CD4-positive, alpha-beta memory T cell (primary cell): ENCODE results near the gene RAB5A. TPM values are rescaled to one million over a fixed set of nuclear protein-coding genes. Genes with fewer than 3 reads are reported as not detected.
A peak's percentile ranks its signal among the peaks of the same experiment; 100 is the strongest.

ENCODE experiments used
- CTCF ChIA-PET: fragments of 350-600 bp; sonication (Branson Sonifier 250); formaldehyde crosslinking; loops from one replicate; lab custom pipeline; 2021; ENCODE audit warnings: inconsistent platforms; ENCODE audit not compliant: partially characterized antibody; lab: Charles Lee
- POLR2A ChIA-PET: fragments of 350-600 bp; sonication (Branson Sonifier 250); formaldehyde crosslinking; loops from one replicate; lab custom pipeline; 2021; ENCODE audit not compliant: partially characterized antibody; lab: Charles Lee
- DNase-seq, 5 donors: peaks; one replicate each; pipeline versions ENCODE4 v3.0.0 to v3.0.0-alpha.2; 2020 to 2022; ENCODE audit warnings: mixed read lengths in 1 of 5
- H3K27ac ChIP-seq: one replicate; pipeline ENCODE4 v1.7.0; 2013; ENCODE audit warnings: low read depth, low read length
- H3K27me3 ChIP-seq: 2 replicates; pipeline ENCODE4 v1.7.0; 2013; ENCODE audit warnings: mild to moderate bottlenecking, low read length, moderate library complexity; ENCODE audit not compliant: insufficient read depth
- H3K36me3 ChIP-seq: 2 replicates; pipeline ENCODE4 v1.7.0; 2013; ENCODE audit warnings: mild to moderate bottlenecking, low read length, moderate library complexity; ENCODE audit not compliant: insufficient read depth
- H3K4me1 ChIP-seq: 2 replicates; pipeline ENCODE4 v1.7.0; 2013; ENCODE audit warnings: mild to moderate bottlenecking, low read length, moderate library complexity; ENCODE audit not compliant: insufficient read depth
- H3K4me3 ChIP-seq, 2 donors: one replicate each; pipeline ENCODE4 v1.7.0; 2013; ENCODE audit warnings: low read length in 2 of 2, mild to moderate bottlenecking in 1 of 2
- H3K9me3 ChIP-seq, 2 donors: one replicate each; pipeline ENCODE4 v1.7.0; 2013; ENCODE audit warnings: low read length in 2 of 2, control low read depth in 1 of 2; ENCODE audit not compliant: control insufficient read depth in 1 of 2
- H3K27ac Mint-ChIP-seq, 7 donors: one replicate each; pipeline ENCODE4 v1.8.0; 2020 to 2021; ENCODE audit warnings: mixed read lengths in 7 of 7, mild to moderate bottlenecking in 6 of 7, inconsistent platforms in 3 of 7, moderate library complexity in 3 of 7
- H3K27me3 Mint-ChIP-seq, 2 donors: one replicate each; pipeline ENCODE4 v1.8.0; 2020 to 2021; ENCODE audit warnings: mixed read lengths in 2 of 2
- H3K36me3 Mint-ChIP-seq, 2 donors: one replicate each; pipeline ENCODE4 v1.8.0; 2020 to 2021; ENCODE audit warnings: mixed read lengths in 2 of 2, inconsistent platforms in 1 of 2, mild to moderate bottlenecking in 1 of 2
- H3K4me1 Mint-ChIP-seq, 4 donors: one replicate each; pipeline ENCODE4 v1.8.0; 2020 to 2021; ENCODE audit warnings: mixed read lengths in 4 of 4, mild to moderate bottlenecking in 1 of 4
- H3K4me3 Mint-ChIP-seq, 8 donors: one replicate each; pipeline ENCODE4 v1.8.0; 2020 to 2021; ENCODE audit warnings: mixed read lengths in 8 of 8, mild to moderate bottlenecking in 7 of 8, moderate library complexity in 6 of 8, inconsistent platforms in 3 of 8
- H3K9me3 Mint-ChIP-seq, 8 donors: one replicate each; pipeline ENCODE4 v1.8.0; 2020 to 2021; ENCODE audit warnings: mixed read lengths in 8 of 8, mild to moderate bottlenecking in 5 of 8, inconsistent platforms in 3 of 8, moderate library complexity in 1 of 8
- intact Hi-C: fragments of 100-400 bp; cut with micrococcal nuclease; formaldehyde crosslinking; loops from one replicate; pipeline ENCODE4 v1.15.1; 2023
- polyA plus RNA-seq, 2 donors: library from polyadenylated mRNA; unstranded; fragments of 300-500 nt; fragmentation: Illumina TruSeq; gene quantifications; one replicate each; pipeline ENCODE4 v1.2.3, GENCODE V29; 2021
- total RNA-seq, 2 experiments: library from RNA; stranded (reverse); gene quantifications; one replicate each; pipeline ENCODE4 v1.2.3, GENCODE V29; 2021

Gene RAB5A
- total and polyA plus RNA-seq, 4 experiments from 2014 or later: 44.3 to 57.1 (median 53.3) TPM

DNA sequence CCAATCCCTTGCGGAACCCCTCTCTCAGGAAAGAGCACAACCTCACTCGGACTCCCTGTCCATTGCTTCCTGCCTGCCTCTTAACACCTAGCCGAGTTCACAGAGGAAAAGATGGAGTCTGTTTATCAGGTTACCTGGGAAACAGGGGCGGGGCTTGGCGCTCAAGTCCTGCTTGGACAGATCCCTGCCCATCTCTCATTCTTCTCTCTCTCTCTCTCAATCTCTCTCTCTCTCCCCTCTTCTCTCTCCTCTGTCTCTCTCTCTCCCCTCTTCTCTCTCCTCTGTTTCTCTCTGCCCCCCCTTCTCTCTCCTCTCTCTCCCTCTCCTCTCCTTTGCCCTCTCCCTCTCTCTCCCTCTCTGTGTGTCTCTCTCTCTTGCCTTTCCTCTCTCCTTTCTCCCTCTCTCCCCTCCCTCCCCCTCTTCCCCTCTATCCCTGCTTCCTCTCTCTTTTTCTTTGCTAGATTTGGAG is 12.8 kb upstream of the RAB5A start, which contains the start of gene EFHB:
Gene EFHB, minus strand, starts transcription at position 120 of the 469 bp plus-strand sequence. CDS start 199 bp downstream, outside the sequence.
- no peak within 1 kb of the TSS for H3K27ac ChIP-seq
- H3K9me3 ChIP-seq: no peaks in the 10 kb centered on the region
- Mint-ChIP-seq H3K27me3 (peaks cover 8 to 11% of the 10 kb centered on the region in 2 donors), H3K4me3 (no peak within 1 kb of the TSS), H3K9me3 (no peaks in the 10 kb centered on the region), H3K4me1 (peaks cover 4 to 8% (median 5%) of the 10 kb centered on the region in 4 donors), H3K27ac (peak within 1 kb of the TSS in 2 of 7 donors; percentile 23 to 48), H3K36me3 (no peaks in the 10 kb centered on the region)
- intact Hi-C loops: no loop called here
- no peaks in the 10 kb centered on the region for H3K27me3 ChIP-seq
- ChIA-PET CTCF (no interaction called here), POLR2A (no interaction called here)
- DNase-seq: no peak
- no peaks in the 10 kb centered on the region for H3K4me1 ChIP-seq
- H3K36me3 ChIP-seq: no peaks in the 10 kb centered on the region
- no peak within 1 kb of the TSS for H3K4me3 ChIP-seq

GRCh38 chr3:19937459-19938294 is 9.2 kb upstream of the RAB5A start:
- ChIA-PET CTCF (no interaction called here), POLR2A (no interaction called here)
- peaks cover 8 to 12% of the 10 kb centered on the region in 2 donors for H3K27me3 Mint-ChIP-seq
- Histone ChIP-seq H3K4me1 (no peaks in the 10 kb centered on the region), H3K4me3 (no peak overlapping the region), H3K27me3 (no peaks in the 10 kb centered on the region), H3K9me3 (no peaks in the 10 kb centered on the region), H3K27ac (no peak overlapping the region), H3K36me3 (no peaks in the 10 kb centered on the region)
- no peak overlapping the region for H3K4me3 Mint-ChIP-seq
- intact Hi-C loops: no loop called here
- H3K4me1 Mint-ChIP-seq: no peaks in the 10 kb centered on the region
- peaks cover 0 to 4% of the 10 kb centered on the region in 2 donors for H3K36me3 Mint-ChIP-seq
- no peak for DNase-seq
- H3K27ac Mint-ChIP-seq: no peak overlapping the region
- H3K9me3 Mint-ChIP-seq: no peaks in the 10 kb centered on the region

GRCh38 chr3:19938295-19938627 is 8.6 kb upstream of the RAB5A start:
- H3K27ac Mint-ChIP-seq: no peak overlapping the region
- H3K27me3 ChIP-seq: no peaks in the 10 kb centered on the region
- no peaks in the 10 kb centered on the region for H3K4me1 Mint-ChIP-seq
- intact Hi-C loops: no loop called here
- no peak overlapping the region for H3K27ac ChIP-seq
- DNase-seq: no peak
- H3K4me3 ChIP-seq: no peak overlapping the region
- H3K4me1 ChIP-seq: no peaks in the 10 kb centered on the region
- H3K4me3 Mint-ChIP-seq: no peak overlapping the region
- H3K27me3 Mint-ChIP-seq: peaks cover 6 to 10% of the 10 kb centered on the region in 2 donors
- H3K36me3 ChIP-seq: no peaks in the 10 kb centered on the region
- ChIA-PET POLR2A (no interaction called here), CTCF (no interaction called here)
- peaks cover 0 to 4% of the 10 kb centered on the region in 2 donors for H3K36me3 Mint-ChIP-seq
- H3K9me3 Mint-ChIP-seq: no peaks in the 10 kb centered on the region
- H3K9me3 ChIP-seq: no peaks in the 10 kb centered on the region

DNA sequence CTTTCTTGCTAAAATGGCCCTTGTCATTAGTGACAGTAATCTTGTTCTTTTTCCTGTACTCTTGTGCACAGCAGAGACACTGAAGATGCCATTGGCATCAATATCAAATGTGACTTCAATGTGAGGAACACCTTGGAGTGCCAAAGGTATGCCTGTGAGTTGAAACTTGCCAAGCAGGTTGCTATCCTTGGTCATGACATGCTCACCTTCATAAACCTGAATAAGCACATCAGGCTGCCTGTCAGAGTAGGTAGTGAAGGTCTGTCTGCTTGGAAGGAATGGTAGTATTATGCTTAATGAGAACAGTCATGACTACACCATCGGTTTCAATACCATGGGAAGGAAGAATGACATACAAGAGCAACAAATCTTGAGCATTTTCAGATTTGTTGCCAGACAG is 6.3 kb upstream of the RAB5A start:
- Mint-ChIP-seq H3K36me3 (peaks cover 0 to 4% of the 10 kb centered on the region in 2 donors), H3K27me3 (peaks cover 0 to 3% of the 10 kb centered on the region in 2 donors), H3K4me1 (peaks cover 4 to 9% (median 6%) of the 10 kb centered on the region in 4 donors), H3K4me3 (no peak overlapping the region), H3K27ac (peak overlapping the region in 1 of 7 donors; percentile 41), H3K9me3 (no peaks in the 10 kb centered on the region)
- ChIA-PET POLR2A (no interaction called here), CTCF (no interaction called here)
- intact Hi-C loops: no loop called here
- Histone ChIP-seq H3K36me3 (no peaks in the 10 kb centered on the region), H3K9me3 (no peaks in the 10 kb centered on the region), H3K27me3 (no peaks in the 10 kb centered on the region), H3K27ac (no peak overlapping the region), H3K4me3 (no peak overlapping the region), H3K4me1 (peaks cover 4% of the 10 kb centered on the region)
- DNase-seq: no peak

- peaks cover 36% of the 10 kb centered on the region for H3K4me1 ChIP-seq
- H3K9me3 Mint-ChIP-seq: no peaks in the 10 kb centered on the region
- peak overlapping the region; percentile 70 to 100 (median 98) for H3K27ac Mint-ChIP-seq
- no peak overlapping the region for H3K4me3 ChIP-seq
- H3K9me3 ChIP-seq: no peaks in the 10 kb centered on the region
- ChIA-PET POLR2A (interaction anchor here (1.1 to 6.3 kb wide), 3 partner anchors 94 to 241 kb away, joined by 3 to 62 read pairs (median 5); partner anchors contain the start of genes KAT2B and SGO1), CTCF (interaction anchor here (0.8 kb wide), 1 partner anchor 58 kb away, joined by 3 read pairs; no protein-coding TSS in a partner anchor)
- no peaks in the 10 kb centered on the region for H3K27me3 Mint-ChIP-seq
- H3K36me3 ChIP-seq: no peaks in the 10 kb centered on the region
- peaks cover 0 to 19% of the 10 kb centered on the region in 2 donors for H3K36me3 Mint-ChIP-seq
- H3K27me3 ChIP-seq: no peaks in the 10 kb centered on the region
- DNase-seq: no peak
- no peak overlapping the region for H3K27ac ChIP-seq
- peak overlapping the region; percentile 96 to 100 (median 99) for H3K4me3 Mint-ChIP-seq
- intact Hi-C loops: no loop called here
- peaks cover 21 to 55% (median 35%) of the 10 kb centered on the region in 4 donors for H3K4me1 Mint-ChIP-seq
These were observed 1.4 kb upstream of the RAB5A start for GRCh38 chr3:19945534-19945933.

DNA sequence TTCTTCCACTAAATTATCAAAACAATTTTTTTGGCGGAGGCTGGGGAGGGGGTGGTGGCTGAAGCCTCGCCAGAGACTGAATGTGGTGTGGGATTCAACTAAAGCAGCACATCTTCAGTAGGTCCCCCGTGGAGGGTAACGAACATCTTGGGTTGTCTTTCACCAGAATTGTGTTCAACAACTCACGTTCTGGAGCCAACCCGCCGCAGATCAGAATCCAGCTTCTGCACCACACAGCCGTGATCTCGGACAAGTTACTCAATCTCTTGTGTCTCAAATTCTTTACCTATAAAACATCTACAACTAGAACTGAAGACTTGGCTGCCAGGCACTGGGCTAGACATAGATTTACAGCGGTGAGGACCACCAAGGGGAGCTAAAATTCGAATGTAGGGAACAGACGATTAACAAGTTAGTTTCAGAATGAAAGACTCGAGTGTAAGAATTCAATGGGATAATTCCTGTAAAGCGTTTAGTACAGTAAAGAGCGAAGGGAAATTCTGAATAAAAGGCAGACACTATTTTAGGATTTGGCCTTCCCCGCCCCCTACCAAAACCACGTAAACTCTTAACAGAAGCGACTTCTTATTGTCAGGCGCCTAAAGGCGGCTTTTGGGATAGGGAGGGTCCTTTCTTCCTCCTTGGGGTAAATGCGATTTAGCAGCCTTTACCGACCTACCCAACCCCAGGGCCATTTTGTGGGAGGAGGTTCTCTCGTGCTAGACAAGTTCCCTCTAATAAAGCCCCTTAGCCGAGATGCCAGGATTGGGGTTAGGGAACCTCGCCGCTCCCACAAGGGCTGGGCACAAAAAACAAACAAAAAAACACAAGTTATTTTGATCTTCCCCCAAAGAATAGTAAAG is 697 bp upstream of the RAB5A start:
- Histone ChIP-seq H3K9me3 (no peaks in the 10 kb centered on the region), H3K27ac (peak overlapping the region; percentile 98), H3K4me1 (peaks cover 42% of the 10 kb centered on the region), H3K36me3 (peaks cover 5% of the 10 kb centered on the region), H3K4me3 (peak overlapping the region; percentile 50 to 77), H3K27me3 (no peaks in the 10 kb centered on the region)
- Mint-ChIP-seq H3K27ac (peak overlapping the region; percentile 97 to 100 (median 99)), H3K4me1 (peaks cover 26 to 61% (median 41%) of the 10 kb centered on the region in 4 donors), H3K9me3 (no peaks in the 10 kb centered on the region), H3K27me3 (no peaks in the 10 kb centered on the region), H3K36me3 (peaks cover 5 to 26% of the 10 kb centered on the region in 2 donors), H3K4me3 (peak overlapping the region; percentile 96 to 100 (median 99))
- intact Hi-C loops: no loop called here
- ChIA-PET CTCF (no interaction called here), POLR2A (interaction anchor here (1.1 to 6.3 kb wide), 2 partner anchors 94 to 240 kb away, joined by 5 to 62 read pairs; partner anchors contain the start of genes KAT2B and SGO1)
- DNase-seq: peak in 2 of 5 donors; percentile 6 to 9
